Stimulated activated CD4-positive, alpha-beta T cell treated with anti-CD3 and anti-CD28 coated beads, Interleukin-4, amount 100 ng/mL, for 4 hours (primary cell): ENCODE data around the gene IGHMBP2.
"Not testable (repeated sequence)": the region's sequence is repeated elsewhere in the genome, so short reads cannot be mapped to it uniquely, and the experiment has no call there.

Experiments
- DNase-seq, 2 experiments: peaks; one replicate each; pipeline ENCODE4 v3.0.0-alpha.2; 2020

Gene IGHMBP2

GRCh38 chr11:68903288-68904247 is at the start of gene IGHMBP2, which contains the start of gene MRPL21:
Gene IGHMBP2 (plus strand): TSS chr11:68903891. CDS start chr11:68903953, 62 bp downstream.
Gene MRPL21 (minus strand): TSS chr11:68903832. CDS start chr11:68903810, 22 bp downstream.
- DNase-seq, result peak; percentile 79 to 84

- no peak for DNase-seq
Observed at GRCh38 chr11:68854273-68854958, 49.3 kb upstream of the IGHMBP2 start.

DNA sequence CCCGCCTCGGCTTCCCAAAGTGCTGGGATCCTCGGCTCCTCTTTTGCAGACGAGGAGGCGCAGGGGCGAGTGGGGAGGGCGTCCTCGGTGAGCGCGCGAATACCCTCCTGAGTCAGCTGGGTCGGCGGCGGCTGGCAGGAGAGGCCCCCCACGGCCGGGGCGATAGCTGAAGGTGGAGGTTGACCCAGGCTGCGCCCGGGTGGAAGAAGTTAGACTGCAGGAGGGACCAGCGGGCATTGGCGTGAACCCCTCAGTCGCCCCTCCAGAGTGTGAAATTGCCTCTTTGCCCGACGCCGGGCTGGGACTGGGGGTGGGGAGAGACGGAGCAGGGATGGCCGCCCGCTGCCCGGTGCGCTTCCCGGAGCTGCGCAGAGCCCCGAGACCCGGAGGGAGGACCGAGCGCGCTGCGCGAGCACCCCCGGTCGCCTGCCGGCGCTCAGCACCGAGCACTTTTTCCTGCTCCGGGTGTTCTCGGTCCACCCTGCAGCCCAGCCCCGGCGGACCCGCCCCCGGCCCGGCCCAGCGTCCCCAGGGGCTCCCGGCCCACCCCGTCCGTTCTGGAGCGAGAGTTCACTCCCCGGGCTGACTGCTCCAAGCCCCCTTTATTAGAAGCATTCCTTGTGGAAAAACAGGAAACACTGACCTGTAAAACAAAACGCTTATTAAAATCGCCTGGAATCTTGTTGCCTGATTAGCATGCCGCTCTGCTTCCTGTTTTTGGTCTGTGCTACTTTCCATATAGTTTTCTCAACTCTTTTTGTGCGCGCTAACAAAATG is 48.3 kb upstream of the IGHMBP2 start:
- peak in 1 of 2 experiments; percentile 14 for DNase-seq

- DNase-seq, result not testable (repeated sequence)
Observed at GRCh38 chr11:68856425-68857030, 47.2 kb upstream of the IGHMBP2 start.

- no peak for DNase-seq
Observed at GRCh38 chr11:68857037-68857586, 46.6 kb upstream of the IGHMBP2 start.

DNA sequence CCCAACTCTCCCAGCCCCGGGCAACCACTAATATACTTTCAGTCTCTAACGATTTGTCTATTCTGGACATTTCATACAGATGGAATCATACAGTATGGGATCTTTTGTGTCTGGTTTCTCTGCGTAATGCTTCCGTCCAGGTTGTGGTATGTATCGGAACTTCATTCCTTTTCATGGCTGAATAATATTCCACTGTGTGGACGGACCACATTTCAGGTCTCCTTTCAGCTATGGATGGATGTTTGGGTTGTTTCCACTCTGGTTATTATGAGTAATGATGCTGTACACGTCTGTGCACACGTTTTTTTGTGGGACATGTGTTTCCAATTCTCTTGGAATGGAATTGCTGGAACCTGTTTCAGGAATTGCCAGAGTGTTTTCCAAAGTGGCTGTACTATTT is 44.6 kb upstream of the IGHMBP2 start:
- no peak for DNase-seq

DNA sequence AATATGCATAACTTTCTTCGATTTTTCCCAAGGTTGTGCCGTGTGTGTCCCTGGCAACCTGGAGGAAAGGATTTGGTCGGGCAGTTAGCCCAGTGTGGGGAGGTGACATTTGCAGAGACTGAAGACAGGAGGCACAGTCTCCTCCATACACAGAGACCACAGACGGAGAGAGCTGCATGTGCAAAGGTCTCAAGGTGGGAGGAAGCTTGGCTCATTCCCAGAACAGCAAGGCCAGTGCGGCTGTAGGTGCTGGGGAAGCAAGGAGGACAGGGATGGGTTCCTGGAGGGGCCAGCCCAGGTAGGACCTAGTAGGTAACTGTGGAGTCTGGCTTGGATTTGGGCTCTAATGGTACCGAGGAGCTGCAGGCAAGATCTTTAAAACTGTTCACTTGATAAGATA is 41.3 kb upstream of the IGHMBP2 start:
- no peak for DNase-seq

DNA sequence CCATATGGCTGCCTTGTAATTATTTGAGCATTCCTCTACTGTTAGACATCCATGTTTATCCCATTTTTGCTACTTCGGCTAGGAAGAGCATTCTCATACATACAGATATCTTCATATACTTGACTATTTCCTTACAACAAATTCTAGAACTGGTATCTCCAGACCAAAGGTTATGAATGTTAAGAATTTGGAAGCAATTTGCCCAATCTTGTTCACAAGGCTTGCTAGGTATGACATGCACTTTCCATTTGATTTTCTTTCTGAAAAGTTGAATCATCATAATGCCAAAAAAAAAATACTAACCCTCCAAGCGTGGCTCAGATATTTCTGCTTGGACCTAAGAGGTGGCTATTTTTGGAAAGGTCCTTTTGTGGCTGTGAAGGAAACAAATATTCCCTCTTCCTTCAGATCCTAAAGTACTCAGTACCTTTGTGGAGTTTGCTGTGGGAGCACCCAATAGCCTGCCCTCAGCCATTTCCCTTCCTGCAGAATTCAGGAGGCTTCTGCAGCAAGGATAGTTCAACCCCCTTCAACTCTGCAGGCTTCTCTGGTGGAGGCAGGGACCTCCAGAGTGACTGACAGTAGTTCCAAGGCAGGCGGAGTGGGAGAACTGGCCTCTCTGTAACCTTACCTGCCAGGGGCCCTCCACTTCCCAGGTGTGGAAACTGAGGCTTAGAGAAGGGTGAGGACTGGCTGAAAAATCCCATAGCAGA is 40.0 kb upstream of the IGHMBP2 start:
- DNase-seq, result no peak

DNA sequence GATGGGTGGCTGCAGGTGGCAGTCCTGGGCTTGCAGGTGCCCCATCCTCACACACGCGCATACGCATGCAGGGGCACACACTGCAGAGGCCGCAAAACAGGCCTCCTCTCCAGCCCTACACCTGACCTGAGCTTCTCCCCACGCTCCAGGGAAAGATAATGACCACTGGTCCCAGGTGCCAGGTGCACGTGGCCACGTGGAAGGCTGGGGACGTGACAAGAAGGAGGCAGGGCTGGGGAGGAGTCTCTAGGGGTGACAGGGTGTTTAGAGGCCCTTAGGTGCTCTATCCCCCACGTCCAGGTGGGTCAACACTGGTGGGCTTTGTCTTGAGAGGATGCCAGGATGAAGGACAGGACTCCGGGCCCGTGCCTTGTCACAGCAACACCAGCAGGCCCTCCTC is 38.5 kb upstream of the IGHMBP2 start:
- no peak for DNase-seq

DNA sequence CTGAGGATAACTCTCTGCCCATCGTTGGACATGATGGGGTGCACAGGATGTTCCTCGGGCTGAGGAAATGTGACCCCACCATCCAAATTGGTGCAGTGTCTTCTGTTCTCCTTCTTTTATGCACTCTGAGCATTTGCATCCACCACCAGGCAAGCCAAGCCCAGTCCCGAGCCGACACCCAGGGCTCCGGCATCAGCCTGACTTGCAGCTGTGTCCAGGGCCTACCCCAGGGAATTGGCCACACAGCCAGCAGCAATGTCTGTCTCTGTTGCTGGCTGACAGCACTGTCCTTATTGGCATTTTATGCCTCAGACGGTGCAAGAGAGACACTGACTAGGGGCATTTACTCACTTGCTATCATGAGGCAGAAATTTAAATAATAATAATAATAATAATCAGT is 36.6 kb upstream of the IGHMBP2 start:
- DNase-seq, result no peak

- DNase-seq, result no peak
Observed at GRCh38 chr11:68868221-68868835, 35.4 kb upstream of the IGHMBP2 start.

DNA sequence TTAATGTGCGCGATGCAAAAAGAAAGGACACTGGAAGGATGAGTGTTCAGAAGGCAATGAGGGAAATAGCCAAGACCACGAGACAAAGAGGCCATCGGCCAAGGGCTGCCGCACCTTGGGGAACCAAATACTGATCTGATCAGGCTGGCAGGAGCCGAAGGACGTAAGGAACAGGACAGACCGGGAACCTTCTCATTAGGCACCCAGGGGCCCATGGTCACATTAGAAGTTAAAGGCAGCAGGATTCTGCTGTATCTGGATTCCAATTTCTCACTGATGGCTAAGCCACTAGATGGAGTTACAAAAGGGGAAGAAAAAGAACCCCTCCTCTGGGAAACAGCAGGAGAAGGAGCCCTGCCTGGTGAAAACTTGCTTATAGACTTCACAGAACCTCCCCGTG is 33.2 kb upstream of the IGHMBP2 start:
- DNase-seq, result no peak

GRCh38 chr11:68872216-68873003 is 31.3 kb upstream of the IGHMBP2 start:
- DNase-seq, result no peak

- DNase-seq, result no peak
Observed at GRCh38 chr11:68878022-68878421, 25.7 kb upstream of the IGHMBP2 start.

GRCh38 chr11:68880851-68881250 is 22.8 kb upstream of the IGHMBP2 start:
- DNase-seq, result no peak

DNA sequence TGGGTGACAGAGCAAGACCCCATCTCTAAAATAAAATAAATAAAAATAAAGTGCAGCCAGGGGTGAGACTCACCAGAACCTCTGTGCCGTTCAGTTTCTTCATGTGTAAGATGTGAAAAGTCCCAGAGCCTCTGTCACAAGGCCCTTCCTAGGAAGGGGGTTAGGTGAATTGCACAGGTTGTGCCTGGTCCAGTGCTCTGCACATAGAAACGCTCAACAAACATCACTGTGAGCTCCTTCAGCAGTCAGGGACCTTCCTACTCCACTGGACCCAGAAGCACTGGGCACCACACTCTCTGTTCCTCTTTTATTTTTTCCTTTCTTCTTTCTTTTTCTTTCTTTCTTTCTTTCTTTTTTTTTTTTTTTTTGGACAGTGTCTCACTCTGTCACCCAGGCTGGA is 22.4 kb upstream of the IGHMBP2 start:
- DNase-seq, result no peak

- DNase-seq, result no peak
Observed at GRCh38 chr11:68882391-68882790, 21.3 kb upstream of the IGHMBP2 start.

DNA sequence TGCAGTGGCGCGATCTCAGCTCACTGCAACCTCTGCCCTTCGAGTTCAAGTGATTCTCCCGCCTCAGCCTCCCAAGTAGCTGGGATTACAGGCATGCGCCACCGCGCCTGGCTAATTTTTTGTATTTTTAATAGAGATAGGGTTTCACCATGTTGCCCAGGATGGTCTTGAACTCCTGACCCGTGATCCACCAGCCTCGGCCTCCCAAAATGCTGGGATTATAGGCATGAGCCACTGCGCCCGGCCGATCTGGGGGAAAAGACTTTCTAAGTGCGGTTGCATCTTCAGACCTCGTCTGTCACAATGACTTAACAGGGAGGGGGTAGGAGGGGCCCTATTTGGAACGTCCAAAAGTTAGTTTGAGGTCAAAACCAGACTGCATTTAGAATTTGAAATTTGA is 18.9 kb upstream of the IGHMBP2 start:
- DNase-seq, result not testable (repeated sequence)

- DNase-seq, result peak in 1 of 2 experiments; percentile 4
Observed at GRCh38 chr11:68889948-68890446, 13.7 kb upstream of the IGHMBP2 start.
